Tibial nerve (tissue), 3 donors: ENCODE results near the gene FAM117A.

Experiments
- POLR2A ChIP-seq, 2 donors: fragments of 450-650 bp; IDR thresholded peaks; one replicate each; pipeline ENCODE4 v1.6.1; 2017; ENCODE audit warnings: antibody characterized with exemption in 2 of 2, mild to moderate bottlenecking in 2 of 2, moderate library complexity in 2 of 2
- TF ChIP-seq, protein P1 (sequence below), 5 experiments: fragments of 200-600 bp in 3 of 5; fragments of 450-650 bp in 2 of 5; sonication (generic) in 3 of 5; IDR thresholded peaks; one replicate each; pipeline ENCODE4 v1.5.1; 2016 to 2019; ENCODE audit warnings: antibody characterized with exemption in 5 of 5, mild to moderate bottlenecking in 3 of 5, moderate library complexity in 2 of 5

DNA sequence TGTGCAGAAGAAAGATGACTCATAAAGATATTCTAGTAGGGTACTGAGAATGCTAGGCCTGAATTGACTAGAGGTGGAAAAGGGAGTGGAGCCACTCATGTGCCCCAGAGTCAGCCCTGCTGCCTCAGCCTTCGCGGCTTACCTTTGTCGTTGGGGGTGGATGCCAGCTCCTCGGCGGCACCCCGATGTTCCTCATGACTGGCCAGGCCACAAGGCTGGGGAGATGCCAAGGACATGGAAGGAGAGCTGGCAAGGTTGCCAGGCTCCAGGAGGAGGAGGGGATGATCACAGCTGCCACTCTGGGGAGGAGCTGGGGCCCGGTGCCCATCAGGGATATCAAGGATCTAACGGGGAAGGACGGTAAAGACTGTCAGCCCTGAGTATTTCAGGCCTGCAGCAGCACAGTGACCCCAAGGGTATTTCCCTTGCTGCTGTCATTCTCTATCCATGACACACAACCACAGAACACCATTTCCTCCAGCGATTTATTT lies 46.5 kb downstream of the FAM117A start:
- TF ChIP-seq POLR2A (IDR thresholded peaks at IDR 0.05) = no peak
- TF ChIP-seq, protein P1, sequence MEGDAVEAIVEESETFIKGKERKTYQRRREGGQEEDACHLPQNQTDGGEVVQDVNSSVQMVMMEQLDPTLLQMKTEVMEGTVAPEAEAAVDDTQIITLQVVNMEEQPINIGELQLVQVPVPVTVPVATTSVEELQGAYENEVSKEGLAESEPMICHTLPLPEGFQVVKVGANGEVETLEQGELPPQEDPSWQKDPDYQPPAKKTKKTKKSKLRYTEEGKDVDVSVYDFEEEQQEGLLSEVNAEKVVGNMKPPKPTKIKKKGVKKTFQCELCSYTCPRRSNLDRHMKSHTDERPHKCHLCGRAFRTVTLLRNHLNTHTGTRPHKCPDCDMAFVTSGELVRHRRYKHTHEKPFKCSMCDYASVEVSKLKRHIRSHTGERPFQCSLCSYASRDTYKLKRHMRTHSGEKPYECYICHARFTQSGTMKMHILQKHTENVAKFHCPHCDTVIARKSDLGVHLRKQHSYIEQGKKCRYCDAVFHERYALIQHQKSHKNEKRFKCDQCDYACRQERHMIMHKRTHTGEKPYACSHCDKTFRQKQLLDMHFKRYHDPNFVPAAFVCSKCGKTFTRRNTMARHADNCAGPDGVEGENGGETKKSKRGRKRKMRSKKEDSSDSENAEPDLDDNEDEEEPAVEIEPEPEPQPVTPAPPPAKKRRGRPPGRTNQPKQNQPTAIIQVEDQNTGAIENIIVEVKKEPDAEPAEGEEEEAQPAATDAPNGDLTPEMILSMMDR (IDR thresholded peaks at IDR 0.05) = no peak
